ENCODE measurements around the gene MACROD2.

MACROD2 gene

DNA sequence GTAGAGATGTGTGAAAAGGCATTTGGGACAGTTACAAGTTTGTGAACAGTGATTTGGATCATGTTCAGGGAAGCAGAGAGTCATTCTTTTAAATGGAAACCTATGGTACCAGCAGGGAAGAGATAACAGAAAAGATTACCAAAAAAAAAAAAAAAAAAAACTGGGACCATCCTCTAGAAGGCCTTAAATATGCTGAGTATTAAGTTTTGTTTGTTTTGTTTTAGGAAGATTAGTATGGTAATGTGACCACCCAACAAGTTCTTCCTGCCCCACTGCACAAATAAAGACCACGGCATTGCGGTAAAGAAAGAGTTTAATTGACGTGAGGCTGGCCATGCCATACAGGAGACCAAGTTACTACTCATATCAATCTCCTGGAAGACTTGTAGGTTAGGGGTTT is 1631.8 kb downstream of the MACROD2 start:
- no peak for DNase-seq

DNA sequence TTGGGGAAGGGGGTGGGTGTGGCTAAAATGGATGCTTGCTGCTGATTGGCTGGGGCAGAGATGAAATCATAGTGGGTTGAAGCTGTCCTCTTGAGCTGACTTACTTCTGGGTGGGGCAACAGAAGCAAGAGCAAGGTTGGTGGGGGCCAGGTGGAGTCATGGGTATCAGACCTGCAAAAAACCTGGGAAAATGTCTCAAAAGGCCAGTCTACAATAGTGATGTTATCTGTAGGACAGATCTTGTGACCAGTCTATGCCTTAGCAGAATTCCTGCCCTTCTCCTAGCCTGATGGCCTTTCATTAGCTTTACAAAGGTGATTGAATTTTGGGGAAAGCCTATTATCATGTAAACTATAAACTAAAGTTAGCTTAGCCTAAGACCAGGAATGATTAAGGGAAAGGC is 1632.2 kb downstream of the MACROD2 start:
- DNase-seq = no peak

DNA sequence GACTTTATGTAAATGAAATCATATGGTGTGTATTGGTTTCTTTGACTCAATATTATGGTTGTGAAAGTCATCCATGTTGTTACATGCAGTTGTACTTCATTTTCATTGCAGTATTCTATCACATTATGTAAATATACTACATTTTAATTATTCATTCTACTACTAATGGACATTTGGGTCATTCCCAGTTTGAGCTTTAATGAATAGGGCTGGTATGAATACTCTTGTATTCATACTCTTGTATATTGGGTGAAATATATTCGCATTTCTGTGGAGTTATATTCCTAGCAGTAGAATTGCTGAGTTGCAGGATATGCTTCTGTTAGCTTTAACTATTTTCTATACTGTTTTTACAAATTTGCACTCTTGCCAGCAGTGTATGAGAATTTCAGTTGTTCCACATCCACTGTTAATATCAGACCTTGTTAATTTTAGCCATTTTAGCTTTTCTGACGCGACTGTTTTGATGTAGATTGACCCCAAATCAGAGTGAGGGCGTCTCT is 1633.6 kb downstream of the MACROD2 start:
- DNase-seq = no peak

DNA sequence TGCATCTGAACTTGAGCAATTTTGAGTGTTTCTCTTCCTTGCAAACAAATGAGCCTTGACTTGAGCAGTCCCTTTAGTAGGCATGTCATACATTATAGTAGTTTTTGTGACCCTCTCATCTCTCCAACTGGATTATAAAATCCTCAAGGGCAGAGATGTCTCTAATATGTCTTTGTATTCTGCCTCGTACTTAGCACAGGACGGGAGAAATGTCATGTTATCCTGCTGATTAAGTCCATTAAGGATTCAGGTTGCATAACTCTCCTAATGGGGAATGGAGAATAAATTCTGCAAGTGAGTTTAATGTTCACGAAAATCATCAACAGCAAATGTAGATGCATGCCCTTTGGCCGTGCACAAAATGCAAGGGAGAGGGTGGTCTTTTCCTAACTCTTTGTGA is 1635.0 kb downstream of the MACROD2 start:
- DNase-seq = no peak

DNA sequence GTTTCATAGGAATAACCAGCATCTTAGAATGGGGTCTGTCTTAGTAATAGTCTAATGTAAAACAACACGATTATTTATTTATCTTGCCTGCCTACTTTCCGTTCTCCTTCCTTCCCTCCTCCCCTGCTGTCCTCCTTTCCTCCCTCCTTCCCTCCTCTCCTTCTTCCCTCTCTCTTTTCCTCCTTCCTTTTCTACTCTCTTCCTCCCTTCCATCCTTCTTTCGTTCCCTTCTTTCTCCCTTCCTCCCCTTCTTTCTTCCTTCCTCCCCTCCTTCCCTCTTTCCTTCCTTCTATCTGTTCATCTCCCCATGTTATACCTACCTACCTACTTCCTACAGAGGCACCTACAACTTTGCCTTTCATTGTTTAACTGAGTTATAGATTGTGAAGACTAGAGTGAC is 1637.4 kb downstream of the MACROD2 start:
- DNase-seq = no peak

DNA sequence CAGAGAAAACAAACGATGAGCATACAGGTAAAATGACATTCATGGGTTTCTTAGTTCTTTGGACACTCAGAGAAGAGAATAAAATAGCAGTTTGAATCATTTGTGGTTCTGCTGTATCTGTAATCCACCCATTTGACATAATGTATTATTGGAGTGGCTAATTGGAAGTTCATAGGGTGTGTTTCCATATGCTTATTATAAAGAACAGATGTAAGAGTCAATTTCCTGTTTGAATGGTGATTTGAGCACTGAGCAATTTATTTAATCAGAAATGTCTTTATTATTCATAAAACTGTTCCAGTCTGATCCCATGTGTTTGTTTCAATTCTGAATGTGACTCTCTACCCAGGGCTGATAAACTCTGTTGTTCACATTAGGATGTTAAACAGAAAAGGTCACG is 1638.8 kb downstream of the MACROD2 start:
- no peak for DNase-seq

DNA sequence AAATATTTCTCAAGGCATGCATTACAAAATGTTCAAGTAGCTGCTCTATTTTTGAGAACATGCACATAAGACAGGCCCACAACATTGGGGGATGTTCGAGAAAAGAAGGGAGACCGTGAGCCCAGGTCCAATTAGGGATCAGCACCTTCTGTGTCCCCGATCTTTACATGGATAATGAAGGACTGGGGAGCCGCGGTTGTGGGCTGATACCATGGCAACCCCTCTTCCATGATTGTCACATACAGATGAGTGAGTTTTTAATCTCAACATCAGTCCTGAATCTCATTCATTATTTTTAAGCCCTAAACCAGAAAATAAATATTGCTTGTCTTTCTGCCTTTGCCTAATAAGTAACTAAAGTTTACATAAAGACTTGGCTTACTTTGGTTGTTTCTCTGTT is 1642.2 kb downstream of the MACROD2 start:
- DNase-seq = no peak

DNA sequence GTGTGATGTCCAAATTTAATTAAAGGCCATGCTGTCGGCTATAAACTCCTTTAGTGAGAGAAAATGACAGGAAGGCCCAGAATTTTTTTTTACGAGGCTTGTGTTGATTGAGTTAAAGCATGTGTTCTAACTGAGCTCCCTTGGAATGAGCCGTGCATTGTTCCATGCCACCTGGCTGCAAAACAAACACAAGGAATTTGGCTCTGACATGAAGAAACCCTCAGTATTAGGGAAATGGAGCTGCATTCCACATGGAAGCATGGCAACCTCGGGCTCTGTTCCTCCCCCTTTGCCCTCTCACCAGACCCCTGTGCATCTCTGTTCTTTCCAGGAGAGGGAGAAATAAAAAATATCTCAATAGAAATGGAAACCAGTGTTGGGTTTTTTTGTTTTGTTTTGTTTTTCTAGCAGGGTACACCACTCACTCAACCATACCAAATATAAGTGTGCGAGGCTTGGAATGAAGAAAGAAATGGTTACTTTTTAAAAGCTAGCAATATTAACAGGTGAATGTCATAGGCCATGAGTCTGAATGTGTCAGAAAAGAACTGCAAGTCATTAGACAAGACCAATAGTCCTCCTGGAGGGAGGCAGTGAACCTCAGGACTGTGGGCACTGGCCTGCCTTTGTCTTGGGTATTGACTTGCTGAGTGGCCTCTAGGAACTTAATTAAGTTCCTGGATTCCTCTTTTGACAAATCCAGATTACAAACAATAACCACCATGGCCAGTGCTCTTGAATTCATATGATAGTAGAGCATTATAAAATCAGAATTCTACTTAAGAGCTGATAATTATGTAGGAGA is 1642.8 kb downstream of the MACROD2 start:
- no peak for DNase-seq

DNA sequence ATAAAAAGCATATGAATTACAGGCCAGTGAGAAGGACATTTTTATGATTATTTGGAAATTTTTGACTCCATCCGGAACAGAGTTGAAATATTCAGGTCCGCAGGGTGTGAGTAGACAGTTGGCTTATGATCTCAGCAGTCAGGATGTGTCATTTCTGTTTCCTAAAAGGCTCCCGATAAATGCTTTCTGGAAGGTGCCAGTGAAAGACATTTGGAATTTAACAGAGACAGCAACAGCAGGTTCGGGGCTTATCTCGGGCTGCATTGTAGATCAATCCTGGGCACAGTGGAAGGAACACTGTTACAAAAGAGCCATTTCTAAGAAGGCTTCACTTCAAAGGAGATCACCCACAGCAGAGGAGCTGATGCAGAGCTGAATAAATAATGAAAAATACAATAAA is 1643.5 kb downstream of the MACROD2 start:
- DNase-seq = no peak

DNA sequence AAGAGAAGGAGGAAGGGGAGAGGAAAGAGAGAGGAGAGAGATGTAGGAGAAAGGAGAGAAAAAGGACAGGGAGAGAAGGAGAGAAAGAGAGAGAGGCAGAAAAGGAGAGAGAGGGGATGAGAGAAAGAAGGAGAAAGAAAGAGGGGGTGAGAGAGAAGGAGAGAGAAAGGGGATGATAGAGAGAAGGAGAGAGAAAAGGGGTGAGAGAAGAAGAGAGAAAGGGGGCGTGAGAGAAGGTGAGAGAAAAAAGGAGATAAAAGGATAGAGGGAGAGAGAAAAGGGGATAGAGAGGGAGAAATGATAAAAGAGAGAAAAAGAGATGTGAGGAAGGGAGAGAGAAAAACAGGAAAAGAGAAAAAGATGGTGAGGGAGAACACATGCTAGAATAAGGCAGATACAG is 1644.5 kb downstream of the MACROD2 start:
- no peak for DNase-seq

DNA sequence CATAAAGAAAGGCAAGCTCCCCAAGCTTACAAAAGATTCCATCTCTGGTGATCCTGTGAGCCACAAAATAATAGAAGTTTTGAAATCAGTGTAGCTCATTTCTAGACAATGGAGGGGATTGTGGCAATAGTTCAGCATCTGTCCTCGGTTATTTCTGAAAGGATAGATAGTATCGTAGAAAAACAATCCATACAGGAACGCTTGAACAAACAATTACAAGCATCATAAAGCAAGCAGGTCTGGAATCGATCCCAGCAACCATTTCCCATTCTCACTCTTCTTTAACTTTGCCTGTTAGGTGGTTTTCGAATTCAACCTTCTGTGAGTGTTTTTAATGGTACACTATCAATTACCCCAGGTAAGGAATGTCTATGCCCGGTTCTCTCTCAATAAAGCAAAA is 1646.8 kb downstream of the MACROD2 start:
- DNase-seq = no peak

DNA sequence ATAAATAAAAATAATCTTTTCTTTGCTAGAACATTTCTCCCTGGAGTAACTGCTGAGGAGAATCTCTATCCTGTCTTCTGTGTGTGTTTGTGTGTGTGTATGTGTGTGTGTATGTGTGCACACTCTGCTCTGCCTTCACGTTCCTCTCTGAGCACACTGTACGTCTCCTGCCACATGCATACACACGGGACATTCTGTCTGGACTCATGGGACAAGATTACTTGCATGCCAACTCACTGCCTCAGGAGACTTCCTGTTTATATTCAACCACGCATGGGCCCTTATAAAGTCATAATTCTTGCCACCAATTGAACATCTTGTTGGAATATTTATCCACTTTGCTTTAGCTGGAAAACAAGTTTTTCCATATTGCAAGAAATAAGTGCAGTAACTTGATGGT is 1647.4 kb downstream of the MACROD2 start:
- no peak for DNase-seq

DNA sequence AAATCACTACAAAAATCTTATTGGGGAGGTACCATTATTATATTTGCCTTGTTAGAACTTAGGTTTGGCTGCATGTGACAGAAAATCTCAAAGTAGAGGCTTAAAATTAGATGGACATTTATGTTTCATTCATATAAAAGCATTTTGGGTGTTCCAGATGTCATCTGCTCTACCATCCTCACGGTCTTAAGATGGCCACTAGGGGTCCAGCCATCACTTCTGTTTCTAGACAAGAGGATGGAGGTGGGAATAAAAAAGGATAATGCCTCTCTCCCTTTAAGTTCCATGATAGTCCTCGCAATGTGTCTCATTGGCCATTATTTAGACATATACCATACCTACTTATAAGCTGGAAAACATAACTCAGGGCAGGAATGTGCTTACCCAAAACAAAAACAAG is 1648.4 kb downstream of the MACROD2 start:
- no peak for DNase-seq

DNA sequence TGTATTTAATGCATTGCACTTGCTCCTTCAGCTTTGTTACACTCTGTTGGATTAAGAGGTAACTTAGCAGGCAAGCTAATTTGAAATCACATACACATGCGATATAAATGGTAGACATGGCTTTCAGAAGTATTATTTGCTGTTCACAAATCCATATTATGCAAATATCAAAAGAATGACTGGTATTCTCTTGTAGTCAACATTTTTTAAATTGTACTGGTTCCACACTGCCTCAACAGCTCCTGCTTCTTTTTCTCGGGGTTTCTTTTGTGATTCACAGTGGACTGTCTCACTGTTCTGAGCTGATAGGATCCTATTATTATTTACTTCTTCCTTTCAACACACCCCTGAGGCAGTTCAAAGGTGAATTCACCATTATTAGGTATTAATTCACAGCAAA is 1650.5 kb downstream of the MACROD2 start:
- no peak for DNase-seq

DNA sequence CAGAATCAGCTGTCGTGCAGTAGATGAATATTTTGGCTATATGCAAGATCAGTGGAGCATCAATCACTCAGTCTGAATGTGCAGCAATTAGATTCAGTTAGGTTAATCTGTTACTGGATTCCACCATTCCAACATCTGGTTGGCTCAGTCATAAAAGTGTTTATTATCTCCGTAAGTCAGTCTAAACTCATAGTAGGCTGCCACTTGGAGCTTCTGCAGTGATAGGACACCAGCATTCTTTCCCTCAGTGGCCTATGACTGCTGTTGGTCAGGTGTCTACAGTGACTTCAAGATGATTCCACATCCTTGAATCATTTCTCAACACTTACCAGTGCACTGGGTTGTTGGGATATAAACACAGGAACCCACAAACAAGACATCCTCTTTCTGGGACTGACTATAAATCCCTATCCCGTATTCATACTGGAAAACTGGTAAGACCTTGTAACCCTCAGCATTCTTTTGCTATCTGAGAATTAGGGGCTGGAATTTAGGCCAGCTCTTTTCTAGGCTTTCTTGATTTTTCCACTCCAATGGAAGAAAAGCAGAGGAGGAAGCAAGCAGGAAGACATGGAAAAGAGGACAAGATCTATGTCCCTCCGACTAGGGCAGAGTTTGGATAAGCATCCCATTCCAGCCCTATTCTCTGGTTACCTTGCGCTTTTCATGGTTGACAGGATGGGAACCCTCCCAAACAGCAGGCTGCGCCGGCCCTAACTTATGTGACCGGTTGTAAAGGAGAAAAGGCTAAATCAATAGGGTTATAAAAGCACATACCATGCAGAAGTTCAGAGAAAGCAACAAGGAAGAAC is 1658.3 kb downstream of the MACROD2 start:
- DNase-seq = no peak

DNA sequence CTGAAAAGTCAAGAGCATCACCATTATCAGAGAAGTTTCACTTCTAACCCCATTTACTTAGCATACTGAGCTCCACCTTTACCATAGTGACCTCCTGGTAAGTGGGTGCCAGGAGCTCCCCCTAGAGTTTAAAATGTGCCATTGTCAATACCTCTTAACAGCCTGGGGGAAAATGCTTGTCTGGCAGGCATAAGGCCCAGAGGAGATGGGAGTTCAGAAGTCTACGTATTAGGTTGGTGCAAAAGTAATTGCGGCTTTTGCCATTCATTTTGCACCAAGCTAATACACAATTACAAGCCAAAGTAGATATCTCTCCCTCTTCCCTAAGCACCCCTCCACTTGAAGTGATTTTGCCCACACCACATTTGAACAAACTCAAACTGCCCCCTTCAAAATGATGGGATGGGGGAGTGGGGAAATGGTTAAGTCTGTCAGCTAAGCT is 1658.9 kb downstream of the MACROD2 start:
- DNase-seq = no peak

DNA sequence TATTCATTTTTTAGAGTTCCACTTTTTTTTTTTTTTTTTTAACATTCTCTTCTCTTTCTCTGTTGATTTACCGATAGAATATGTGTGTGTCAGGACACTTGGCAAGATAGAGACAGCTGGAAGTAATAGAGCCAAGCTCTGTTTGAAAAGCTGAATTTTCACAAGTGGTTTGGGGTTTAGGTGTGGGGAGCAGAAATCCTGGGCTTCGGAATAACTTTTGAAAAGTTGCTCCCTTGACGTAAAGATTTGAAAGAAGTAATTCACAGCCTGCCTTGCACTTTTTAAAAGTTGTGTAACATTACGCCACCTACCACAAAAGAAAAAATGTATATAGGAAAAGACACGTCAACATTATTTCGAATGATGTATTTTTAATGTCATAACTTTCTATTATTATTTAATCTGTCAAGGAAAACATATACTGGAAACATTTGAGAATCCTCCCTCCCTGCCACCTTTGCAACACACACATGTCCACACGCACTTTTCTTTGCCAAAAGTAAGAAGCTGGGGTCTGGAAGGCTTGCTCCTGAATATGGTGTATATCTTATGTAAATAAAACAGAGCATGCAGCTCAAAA is 1660.1 kb downstream of the MACROD2 start:
- no peak for DNase-seq

DNA sequence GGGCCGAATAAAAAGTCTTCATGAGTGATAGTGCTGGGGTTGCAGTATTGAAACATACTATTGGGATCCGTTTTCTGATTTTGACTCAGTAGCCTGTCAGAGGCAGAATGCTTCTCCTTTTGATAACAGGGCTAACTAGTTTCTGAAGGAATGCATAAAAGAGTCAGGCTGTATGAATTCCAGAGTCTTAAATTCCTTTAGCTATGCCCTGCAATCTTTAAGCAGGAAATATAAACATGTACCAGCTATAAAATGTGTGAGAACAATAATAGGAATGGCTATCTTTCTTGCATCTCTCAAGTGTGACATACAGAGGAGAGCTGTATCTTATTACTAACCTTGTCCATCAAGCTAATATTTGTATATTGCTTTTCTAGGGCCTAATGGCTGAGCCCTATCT is 1660.8 kb downstream of the MACROD2 start:
- DNase-seq = no peak

DNA sequence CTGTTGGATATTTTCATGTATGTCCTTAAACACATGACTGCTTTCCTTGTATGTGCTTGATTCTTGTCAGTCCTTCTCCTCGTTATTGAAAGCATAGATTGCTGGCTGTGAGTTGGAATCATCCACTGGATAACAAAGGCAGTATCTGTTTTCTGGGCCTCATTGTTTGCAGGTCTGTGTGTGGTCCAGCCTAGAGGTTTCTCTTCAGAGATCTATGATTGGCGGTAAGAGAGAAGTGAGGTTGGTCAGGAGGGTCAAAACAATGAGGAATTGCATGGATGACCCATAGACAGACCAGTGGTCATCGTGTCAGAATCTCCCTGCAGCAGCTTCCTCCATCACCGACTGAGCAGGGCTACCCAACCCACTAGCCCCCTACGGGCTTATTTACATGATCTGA is 1663.0 kb downstream of the MACROD2 start:
- DNase-seq = no peak

DNA sequence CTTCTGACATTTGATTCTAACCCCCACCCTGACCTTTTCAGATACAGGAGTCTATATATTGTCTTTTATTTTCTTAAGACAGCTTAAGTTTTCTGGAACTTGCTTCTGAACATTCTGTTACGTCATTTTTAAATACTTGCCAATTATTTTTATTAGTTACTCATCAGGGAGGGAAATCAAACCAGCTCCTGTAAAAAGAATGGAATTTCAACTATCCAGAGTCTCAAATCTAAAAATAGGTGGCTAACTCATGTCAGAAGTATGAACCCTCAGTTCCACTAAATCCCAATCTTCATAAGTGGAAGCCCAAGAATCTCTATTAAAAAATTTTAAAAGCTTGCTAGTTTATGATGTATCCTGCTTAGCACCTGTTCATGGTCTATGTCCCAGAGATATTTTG is 1677.9 kb downstream of the MACROD2 start:
- no peak for DNase-seq

DNA sequence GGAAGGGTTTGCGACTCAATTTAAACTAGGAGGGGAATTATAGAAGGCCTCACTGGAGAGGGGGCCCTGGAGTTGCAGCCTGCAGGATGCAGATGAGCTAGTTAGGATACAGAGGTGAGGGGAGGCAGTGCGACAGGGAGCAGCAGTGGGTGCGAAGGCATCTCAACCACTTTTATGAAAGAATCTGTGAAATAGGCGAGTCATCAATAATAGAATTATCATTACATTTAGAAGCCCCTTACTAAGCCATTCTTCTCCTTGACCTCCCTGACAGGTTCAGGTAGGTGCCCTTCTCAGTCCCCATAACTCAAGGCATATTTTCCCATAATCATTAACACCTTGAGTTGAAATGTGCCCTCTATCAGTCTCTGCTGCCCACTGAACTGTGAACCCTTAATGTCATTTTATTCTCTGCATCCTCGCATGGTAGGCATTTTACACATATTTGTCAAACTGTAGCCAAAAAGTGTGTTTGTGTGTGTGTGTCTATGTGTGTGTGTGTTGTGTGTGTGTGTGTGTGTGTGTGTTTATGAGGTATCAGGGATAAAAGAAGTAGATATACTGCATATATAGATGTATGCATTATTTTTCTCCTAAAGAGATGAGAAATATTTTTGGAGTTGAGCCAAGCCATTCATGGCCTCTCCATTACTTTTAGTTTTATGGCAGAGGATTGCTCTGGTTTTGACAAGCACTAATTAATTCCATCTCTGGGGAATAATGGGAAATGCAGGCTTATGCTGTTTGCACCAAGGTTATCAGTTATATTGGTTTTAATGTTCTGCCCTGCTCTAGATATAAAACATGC is 1679.1 kb downstream of the MACROD2 start:
- DNase-seq = no peak

DNA sequence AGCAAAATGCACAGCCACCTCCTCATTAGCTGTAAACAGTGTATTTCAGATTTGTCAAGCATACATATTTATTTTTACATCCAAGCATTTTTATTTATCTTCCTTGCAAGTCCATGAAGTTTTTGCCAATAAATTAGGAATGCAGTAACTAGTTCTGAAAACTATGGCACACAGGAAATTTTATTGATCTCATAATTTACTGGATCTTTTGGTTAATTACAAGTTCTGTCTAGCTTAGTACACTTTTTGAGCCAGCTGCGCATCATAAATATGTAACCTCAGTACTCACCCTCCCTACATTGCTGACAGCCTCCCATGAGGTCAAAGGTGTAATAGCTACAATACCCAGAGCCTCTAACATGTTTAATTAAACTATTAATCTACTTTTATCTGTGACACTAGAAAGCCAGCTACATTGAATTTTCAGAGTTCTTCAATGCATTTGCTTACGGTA is 1679.8 kb downstream of the MACROD2 start:
- DNase-seq = no peak
